GM19324 (cell line): ENCODE data around the gene CRIM1.

Experiments
- ATAC-seq: cut with Tn5 transposase; IDR thresholded peaks from one replicate; pipeline ENCODE4 v1.9.1; 2021; ENCODE audit warnings: mild to moderate bottlenecking, moderate library complexity; ENCODE audit not compliant: unreplicated experiment, low FRiP score

CRIM1 gene

GRCh38 chr2:36449943-36450392, 94.4 kb downstream of the CRIM1 start:
- no peak for ATAC-seq

GRCh38 chr2:36450466-36451196, 95.1 kb downstream of the CRIM1 start:
- no peak for ATAC-seq

- no peak for ATAC-seq
Observed at GRCh38 chr2:36451512-36451911, 95.9 kb downstream of the CRIM1 start.

GRCh38 chr2:36452260-36452659, 96.7 kb downstream of the CRIM1 start:
- no peak for ATAC-seq

- ATAC-seq = no peak
Observed at GRCh38 chr2:36453652-36454051, 98.1 kb downstream of the CRIM1 start.

GRCh38 chr2:36455011-36455410, 99.4 kb downstream of the CRIM1 start:
- no peak for ATAC-seq

GRCh38 chr2:36455788-36456187, 100.2 kb downstream of the CRIM1 start:
- no peak for ATAC-seq

- ATAC-seq = no peak
Observed at GRCh38 chr2:36456227-36457175, 100.9 kb downstream of the CRIM1 start.

GRCh38 chr2:36458106-36458505, 102.5 kb downstream of the CRIM1 start:
- ATAC-seq = no peak

- no peak for ATAC-seq
Observed at GRCh38 chr2:36459725-36460137, 104.2 kb downstream of the CRIM1 start.

- no peak for ATAC-seq
Observed at GRCh38 chr2:36461039-36461681, 105.6 kb downstream of the CRIM1 start.

- no peak for ATAC-seq
Observed at GRCh38 chr2:36462311-36462935, 106.8 kb downstream of the CRIM1 start.

GRCh38 chr2:36463365-36463764, 107.8 kb downstream of the CRIM1 start:
- no peak for ATAC-seq

GRCh38 chr2:36464006-36464721, 108.6 kb downstream of the CRIM1 start:
- no peak for ATAC-seq

GRCh38 chr2:36466135-36466534, 110.6 kb downstream of the CRIM1 start:
- peak; percentile 40 for ATAC-seq

GRCh38 chr2:36468463-36469105, 113.0 kb downstream of the CRIM1 start:
- ATAC-seq = no peak

GRCh38 chr2:36469106-36469477, 113.5 kb downstream of the CRIM1 start:
- no peak for ATAC-seq

- no peak for ATAC-seq
Observed at GRCh38 chr2:36469710-36470109, 114.1 kb downstream of the CRIM1 start.

GRCh38 chr2:36473230-36473629, 117.7 kb downstream of the CRIM1 start:
- ATAC-seq = no peak
